Measurements from ENCODE around the gene SPACA9. TPM values are rescaled to one million over a fixed set of nuclear protein-coding genes. Genes with fewer than 3 reads are reported as not detected.

The SPACA9 gene
- total RNA-seq, 1 experiment from 2014 or later: 1.3 TPM

GRCh38 chr9:132892400-132892799 is 13.7 kb downstream of the SPACA9 start:
- no peak overlapping the region for H3K4me3 Mint-ChIP-seq
- TF ChIP-seq CTCF (conservative IDR thresholded peaks at IDR 0.05): no peak
- H3K4me1 ChIP-seq (ENCODE audit: insufficient read depth, low read length): no peaks in the 10 kb centered on the region
- no peak overlapping the region for H3K4me2 ChIP-seq (ENCODE audit: insufficient read depth, insufficient read length, low read length)
- no peaks in the 10 kb centered on the region for H3K23me2 ChIP-seq (ENCODE audit: insufficient read length, low read depth, low read length, poor library complexity, severe bottlenecking)
- H4K91ac ChIP-seq (ENCODE audit: insufficient read length, low read depth, low read length): no peak overlapping the region
- no peaks in the 10 kb centered on the region for H3K79me1 ChIP-seq (ENCODE audit: insufficient read depth, low read depth, low read length, poor library complexity, severe bottlenecking)
- H3K9ac ChIP-seq (ENCODE audit: extremely low read depth, insufficient read length, low read length): no peak overlapping the region
- H2AFZ ChIP-seq (ENCODE audit: low read length): no peak overlapping the region
- H3K27me3 Mint-ChIP-seq (ENCODE audit: low read depth): no peaks in the 10 kb centered on the region; the same call in 1 of the 2 replicates
- DNase-seq: no peak
- no peak overlapping the region for H2BK15ac ChIP-seq (ENCODE audit: low read depth, low read length)
- peaks cover 3 to 4% of the 10 kb centered on the region in 2 experiments; a peak in 2 of 4 replicates for H3K4me1 Mint-ChIP-seq
- H4K5ac ChIP-seq (ENCODE audit: insufficient read length, low read depth, low read length): no peak overlapping the region
- H4K8ac ChIP-seq (replicated peaks; ENCODE audit: insufficient read length, low read depth, low read length): no peak overlapping the region
- H2BK120ac ChIP-seq (ENCODE audit: low read depth, low read length, poor library complexity, severe bottlenecking): no peak overlapping the region
- H3K27me3 ChIP-seq (ENCODE audit: insufficient read depth, low read length): no peaks in the 10 kb centered on the region
- no peak overlapping the region for H3K56ac ChIP-seq (ENCODE audit: insufficient read length, low read depth, low read length)
- H2BK12ac ChIP-seq (ENCODE audit: insufficient read length, low read depth, low read length): no peak overlapping the region
- WGBS (ENCODE audit: extremely low coverage, insufficient read length, low lambda C conversion rate): no CpG with 5 or more reads among the region's 9 CpGs
- H3K79me2 ChIP-seq (ENCODE audit: insufficient read depth, low read length): no peaks in the 10 kb centered on the region
- H3K27ac ChIP-seq (ENCODE audit: insufficient read length, low read depth, low read length): no peak overlapping the region
- no peak overlapping the region for H2BK20ac ChIP-seq (ENCODE audit: low read depth, low read length, poor library complexity, severe bottlenecking)
- H3T11ph ChIP-seq (ENCODE audit: low read length): no peak overlapping the region
- H3K9me3 Mint-ChIP-seq: no peaks in the 10 kb centered on the region
- no peak overlapping the region for H2BK5ac ChIP-seq (ENCODE audit: insufficient read length, low read length)
- no peak overlapping the region for H3K4ac ChIP-seq (ENCODE audit: low read depth, low read length)
- no peaks in the 10 kb centered on the region for H4K20me1 ChIP-seq (ENCODE audit: control insufficient read depth, insufficient read depth, insufficient read length)
- no peaks in the 10 kb centered on the region for H3K9me3 ChIP-seq (ENCODE audit: control insufficient read depth, low read depth, low read length)
- H3K14ac ChIP-seq (ENCODE audit: insufficient read depth, low read length): no peak overlapping the region
- no peak overlapping the region; a peak in 1 of 7 replicates for H3K27ac Mint-ChIP-seq
- H3K23ac ChIP-seq (ENCODE audit: insufficient read length, low read depth, low read length): no peak overlapping the region
- no peak overlapping the region for H2AK5ac ChIP-seq (ENCODE audit: insufficient read length, low read length)
- H3K18ac ChIP-seq (ENCODE audit: insufficient read length, low read depth, low read length): no peak overlapping the region
- H3K36me3 Mint-ChIP-seq (ENCODE audit: insufficient read depth in 1 of 3, low read depth in 3 of 3): peaks cover 8 to 28% (median 19%) of the 10 kb centered on the region in 3 experiments

Data from H9 (cell line).